H9 (cell line): ENCODE data around the gene THSD4. TPM values are rescaled to one million over a fixed set of nuclear protein-coding genes. Genes with fewer than 3 reads are reported as not detected.

Source experiments
- DNase-seq: peaks from one replicate; pipeline ENCODE4 v3.0.0-alpha.2; 2017
- H2AFZ ChIP-seq: one replicate; pipeline ENCODE4 v1.6.1; 2013; ENCODE audit warnings: mild to moderate bottlenecking, low read length, control low read depth, moderate library complexity
- H2AK5ac ChIP-seq: 2 replicates; pipeline ENCODE4 v1.6.1; 2013; ENCODE audit warnings: low read length, control low read depth, mixed read lengths; ENCODE audit not compliant: insufficient read length
- H2BK120ac ChIP-seq: one replicate; pipeline ENCODE4 v1.6.1; 2013; ENCODE audit warnings: low read depth, mild to moderate bottlenecking, low read length, control low read depth, inconsistent platforms; ENCODE audit not compliant: poor library complexity, severe bottlenecking
- H2BK12ac ChIP-seq: 2 replicates; pipeline ENCODE4 v1.6.1; 2013; ENCODE audit warnings: low read length, control low read depth, mixed read lengths, low read depth; ENCODE audit not compliant: insufficient read length
- H2BK15ac ChIP-seq: 2 replicates; pipeline ENCODE4 v1.6.1; 2013; ENCODE audit warnings: low read depth, low read length, control low read depth
- H2BK20ac ChIP-seq: one replicate; pipeline ENCODE4 v1.6.1; 2013; ENCODE audit warnings: low read depth, mild to moderate bottlenecking, low read length, control low read depth, inconsistent platforms; ENCODE audit not compliant: poor library complexity, severe bottlenecking
- H2BK5ac ChIP-seq: 2 replicates; pipeline ENCODE4 v1.6.1; 2013; ENCODE audit warnings: low read length, control low read depth, mixed read lengths; ENCODE audit not compliant: insufficient read length
- H3K14ac ChIP-seq: 2 replicates; pipeline ENCODE4 v1.6.1; 2013; ENCODE audit warnings: low read length, control low read depth; ENCODE audit not compliant: insufficient read depth
- H3K18ac ChIP-seq: 2 replicates; pipeline ENCODE4 v1.6.1; 2013; ENCODE audit warnings: low read depth, mild to moderate bottlenecking, mixed read lengths, low read length, control low read depth; ENCODE audit not compliant: insufficient read length
- H3K23ac ChIP-seq: 2 replicates; pipeline ENCODE4 v1.6.1; 2013; ENCODE audit warnings: low read length, control low read depth, mixed read lengths, low read depth; ENCODE audit not compliant: insufficient read length
- H3K23me2 ChIP-seq: 2 replicates; pipeline ENCODE4 v1.6.1; 2013; ENCODE audit warnings: low read depth, mild to moderate bottlenecking, mixed read lengths, low read length, control low read depth; ENCODE audit not compliant: insufficient read length, poor library complexity, severe bottlenecking
- H3K27ac ChIP-seq: 2 replicates; pipeline ENCODE4 v1.5.1; 2013; ENCODE audit warnings: low read length, control low read depth, mixed read lengths, low read depth; ENCODE audit not compliant: insufficient read length
- H3K27me3 ChIP-seq: 2 replicates; pipeline ENCODE4 v1.6.1; 2013; ENCODE audit warnings: low read length, control low read depth, inconsistent platforms; ENCODE audit not compliant: insufficient read depth
- H3K4ac ChIP-seq: 2 replicates; pipeline ENCODE4 v1.6.1; 2013; ENCODE audit warnings: low read depth, mild to moderate bottlenecking, control low read depth, inconsistent platforms, low read length, moderate library complexity
- H3K4me1 ChIP-seq: 2 replicates; pipeline ENCODE4 v1.6.1; 2013; ENCODE audit warnings: low read length, control low read depth, inconsistent platforms; ENCODE audit not compliant: insufficient read depth
- H3K4me2 ChIP-seq: 2 replicates; pipeline ENCODE4 v1.6.1; 2013; ENCODE audit warnings: low read length, control low read depth, mixed read lengths; ENCODE audit not compliant: insufficient read length, insufficient read depth
- H3K56ac ChIP-seq: 2 replicates; pipeline ENCODE4 v1.6.1; 2013; ENCODE audit warnings: low read depth, mild to moderate bottlenecking, mixed read lengths, low read length, control low read depth; ENCODE audit not compliant: insufficient read length
- H3K79me1 ChIP-seq: 2 replicates; pipeline ENCODE4 v1.6.1; 2013; ENCODE audit warnings: low read depth, mild to moderate bottlenecking, moderate library complexity, low read length, control low read depth, inconsistent platforms; ENCODE audit not compliant: insufficient read depth, poor library complexity, severe bottlenecking
- H3K79me2 ChIP-seq: 2 replicates; pipeline ENCODE4 v1.6.1; 2013; ENCODE audit warnings: low read length, control low read depth, inconsistent platforms; ENCODE audit not compliant: insufficient read depth
- H3K9ac ChIP-seq: 2 replicates; pipeline ENCODE4 v1.6.1; 2013; ENCODE audit warnings: low read length, control low read depth, mixed read lengths; ENCODE audit not compliant: insufficient read length; ENCODE audit errors: extremely low read depth
- H3K9me3 ChIP-seq: one replicate; pipeline ENCODE4 v1.6.1; 2013; ENCODE audit warnings: low read depth, low read length, inconsistent platforms; ENCODE audit not compliant: control insufficient read depth
- H3T11ph ChIP-seq: one replicate; pipeline ENCODE4 v1.6.1; 2013; ENCODE audit warnings: mild to moderate bottlenecking, low read length, control low read depth, inconsistent platforms
- H4K20me1 ChIP-seq: one replicate; pipeline ENCODE4 v1.6.1; 2013; ENCODE audit not compliant: control insufficient read depth, insufficient read length, insufficient read depth
- H4K5ac ChIP-seq: 2 replicates; pipeline ENCODE4 v1.6.1; 2013; ENCODE audit warnings: low read depth, mild to moderate bottlenecking, mixed read lengths, low read length, control low read depth; ENCODE audit not compliant: insufficient read length
- H4K8ac ChIP-seq: replicated peaks from 2 replicates; pipeline ENCODE4 v1.6.1; 2013; ENCODE audit warnings: low read length, control low read depth, mixed read lengths, low read depth; ENCODE audit not compliant: insufficient read length
- H4K91ac ChIP-seq: 2 replicates; pipeline ENCODE4 v1.6.1; 2013; ENCODE audit warnings: low read depth, mild to moderate bottlenecking, moderate library complexity, mixed read lengths, low read length, control low read depth; ENCODE audit not compliant: insufficient read length
- H3K27ac Mint-ChIP-seq, 3 experiments: 2 replicates in 2 of 3; 3 replicates in 1 of 3; pipeline ENCODE4 v1.8.0; 2020 to 2021; ENCODE audit warnings: mixed read lengths in 3 of 3, mild to moderate bottlenecking in 1 of 3, moderate library complexity in 1 of 3
- H3K27me3 Mint-ChIP-seq: 2 replicates; pipeline ENCODE4 v1.8.0; 2021; ENCODE audit warnings: low read depth, mild to moderate bottlenecking, moderate library complexity, mixed read lengths
- H3K36me3 Mint-ChIP-seq, 3 experiments: 2 replicates in 2 of 3; 3 replicates in 1 of 3; pipeline ENCODE4 v1.8.0; 2020 to 2021; ENCODE audit warnings: low read depth in 3 of 3, mixed read lengths in 3 of 3; ENCODE audit not compliant: insufficient read depth in 1 of 3
- H3K4me1 Mint-ChIP-seq, 2 experiments: 2 replicates each; pipeline ENCODE4 v1.8.0; 2020; ENCODE audit warnings: mixed read lengths in 2 of 2
- H3K4me3 Mint-ChIP-seq, 2 experiments: 2 replicates in 1 of 2; 3 replicates in 1 of 2; pipeline ENCODE4 v1.8.0; 2020 to 2021; ENCODE audit warnings: mild to moderate bottlenecking in 2 of 2, mixed read lengths in 2 of 2, moderate library complexity in 1 of 2
- H3K9me3 Mint-ChIP-seq, 2 experiments: 2 replicates in 1 of 2; 3 replicates in 1 of 2; pipeline ENCODE4 v1.8.0; 2020; ENCODE audit warnings: mild to moderate bottlenecking in 2 of 2, mixed read lengths in 2 of 2, moderate library complexity in 1 of 2
- CTCF ChIP-seq: fragments of 200-600 bp; sonication (generic); conservative IDR thresholded peaks from 3 replicates; pipeline ENCODE4 v1.8.0; 2021; ENCODE audit warnings: antibody characterized with exemption, mild to moderate bottlenecking
- WGBS: extraction: QIAGEN DNeasy Blood & Tissue Kit; methylation state at CpG from one replicate; pipeline ENCODE4 v1.1.7; 2013; ENCODE audit warnings: missing lambda C conversion rate, low lambda C conversion rate, mixed read lengths; ENCODE audit not compliant: insufficient read length; ENCODE audit errors: extremely low coverage; 5-methylcytosine and 5-hydroxymethylcytosine counted together
- total RNA-seq: library from RNA; stranded (reverse); gene quantifications from 2 replicates; pipeline ENCODE4 v1.2.1, GENCODE V29; 2021

THSD4 gene
- total RNA-seq, 1 experiment from 2014 or later: 5.5 TPM

- no peaks in the 10 kb centered on the region for H3K9me3 ChIP-seq
- no peak overlapping the region for H2BK120ac ChIP-seq
- H3K56ac ChIP-seq: no peak overlapping the region
- WGBS: no CpG with 5 or more reads among the region's 7 CpGs
- no peak overlapping the region for H2BK5ac ChIP-seq
- H4K8ac ChIP-seq: no peak overlapping the region
- H3K36me3 Mint-ChIP-seq: peaks cover under 1 to 13% (median 3%) of the 10 kb centered on the region in 3 experiments; a peak in 5 of 7 replicates
- no peaks in the 10 kb centered on the region for H3K79me2 ChIP-seq
- H3K4me2 ChIP-seq: no peak overlapping the region
- H3K27ac Mint-ChIP-seq: no peak overlapping the region
- no peaks in the 10 kb centered on the region for H3K27me3 ChIP-seq
- H3K4me3 Mint-ChIP-seq: no peak overlapping the region
- no peak overlapping the region for H4K91ac ChIP-seq
- TF ChIP-seq CTCF: no peak
- no peak overlapping the region for H2AFZ ChIP-seq
- no peak overlapping the region for H4K5ac ChIP-seq
- no peak overlapping the region for H3T11ph ChIP-seq
- H3K27ac ChIP-seq: no peak overlapping the region
- no peak overlapping the region for H2BK12ac ChIP-seq
- no peak overlapping the region for H3K9ac ChIP-seq
- no peak overlapping the region for H3K4ac ChIP-seq
- no peaks in the 10 kb centered on the region; a peak in 1 of 4 replicates for H3K4me1 Mint-ChIP-seq
- H3K9me3 Mint-ChIP-seq: peaks cover 18 to 19% of the 10 kb centered on the region in 2 experiments
- H3K14ac ChIP-seq: no peak overlapping the region
- no peaks in the 10 kb centered on the region for H3K79me1 ChIP-seq
- H3K27me3 Mint-ChIP-seq: peaks cover 67% of the 10 kb centered on the region
- no peaks in the 10 kb centered on the region for H3K4me1 ChIP-seq
- H2BK20ac ChIP-seq: no peak overlapping the region
- DNase-seq: no peak
- H2BK15ac ChIP-seq: no peak overlapping the region
- no peak overlapping the region for H3K23ac ChIP-seq
- H3K23me2 ChIP-seq: no peaks in the 10 kb centered on the region
- H2AK5ac ChIP-seq: no peak overlapping the region
- no peaks in the 10 kb centered on the region for H4K20me1 ChIP-seq
- no peak overlapping the region for H3K18ac ChIP-seq
Observed at GRCh38 chr15:71092056-71092600, 23.1 kb upstream of the THSD4 start.
